Measurements from ENCODE around the gene TMEM131L. TPM values are rescaled to one million over a fixed set of nuclear protein-coding genes. Genes with fewer than 3 reads are reported as not detected.

The TMEM131L gene
- total RNA-seq, 2 donors from 2014 or later = 4.8 to 6.2 TPM

DNA sequence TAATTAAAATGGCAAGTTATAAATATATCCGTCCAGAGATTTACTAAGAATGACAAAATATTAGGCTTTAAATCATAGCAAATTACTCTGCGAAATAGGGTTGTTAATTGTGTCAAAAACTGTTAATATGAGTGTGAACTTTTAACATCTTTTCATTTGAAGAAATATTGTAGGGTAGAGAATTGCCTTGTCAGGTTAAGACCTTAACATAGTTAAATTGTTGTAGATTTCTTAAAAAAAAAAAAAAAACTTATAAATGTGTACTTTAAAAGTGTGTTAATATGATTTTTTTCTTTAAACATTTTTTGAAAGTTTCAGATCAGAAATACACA is 110.2 kb downstream of the TMEM131L start:
- no peak overlapping the region for H3K4me3 ChIP-seq
- intact Hi-C loops (cut with DNase I) = no loop called here
- TF ChIP-seq CTCF (IDR thresholded peaks at IDR 0.05) = peak; percentile 8

DNA sequence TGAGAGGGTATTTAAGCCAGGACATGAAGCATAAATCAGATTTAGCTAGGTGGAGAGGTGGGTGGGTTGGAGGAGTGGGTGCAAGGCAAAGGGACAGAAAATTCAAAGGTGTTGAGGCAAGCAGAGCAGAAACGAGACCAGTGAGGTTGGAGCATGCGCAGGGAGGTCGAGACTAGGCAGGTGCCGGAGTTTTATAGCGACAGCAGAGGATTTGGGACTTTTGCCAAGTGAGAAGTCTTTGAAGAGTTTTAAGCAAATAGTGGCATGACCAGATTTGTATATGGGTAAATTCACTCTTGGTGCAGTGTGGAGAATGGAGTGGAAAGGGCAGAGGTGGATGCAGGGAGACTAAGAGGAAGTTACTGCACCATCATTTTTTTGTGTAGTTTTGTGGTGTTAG is 110.9 kb downstream of the TMEM131L start:
- H3K36me3 ChIP-seq = no peaks in the 10 kb centered on the region
- H3K4me1 ChIP-seq = peaks cover 4% of the 10 kb centered on the region
- H3K27ac ChIP-seq = no peak overlapping the region
- intact Hi-C loops (cut with DNase I) = no loop called here
- no peaks in the 10 kb centered on the region for H3K9me3 ChIP-seq
- no peak for TF ChIP-seq CTCF (IDR thresholded peaks at IDR 0.05)
- H3K4me3 ChIP-seq = no peak overlapping the region
- no peak overlapping the region for H3K9ac ChIP-seq (ENCODE audit: low read depth in 2 of 2, low read length in 2 of 2)
- DNase-seq = peak; percentile 65
- no peaks in the 10 kb centered on the region for H3K27me3 ChIP-seq

More for the DNA sequence above, 110.2 kb downstream of the TMEM131L start:
- Histone ChIP-seq H3K4me1 (peaks cover 4% of the 10 kb centered on the region), H3K9me3 (no peaks in the 10 kb centered on the region), H3K9ac (ENCODE audit: low read depth in 2 of 2, low read length in 2 of 2) (no peak overlapping the region), H3K36me3 (no peaks in the 10 kb centered on the region), H3K27me3 (no peaks in the 10 kb centered on the region), H3K27ac (no peak overlapping the region)
- no peak for DNase-seq

GRCh38 chr4:153579410-153579809 is 113.2 kb downstream of the TMEM131L start:
- intact Hi-C loops (cut with DNase I) = no loop called here

GRCh38 chr4:153579872-153580271 is 113.7 kb downstream of the TMEM131L start:
- Histone ChIP-seq H3K27me3 (no peaks in the 10 kb centered on the region), H3K36me3 (no peaks in the 10 kb centered on the region), H3K4me1 (peaks cover 4% of the 10 kb centered on the region), H3K27ac (no peak overlapping the region), H3K9me3 (no peaks in the 10 kb centered on the region), H3K9ac (ENCODE audit: low read depth in 2 of 2, low read length in 2 of 2) (no peak overlapping the region), H3K4me3 (no peak overlapping the region)
- no peak for DNase-seq
- intact Hi-C loops (cut with DNase I) = no loop called here
- no peak for TF ChIP-seq CTCF (IDR thresholded peaks at IDR 0.05)

More at GRCh38 chr4:153579410-153579809, 113.2 kb downstream of the TMEM131L start:
- TF ChIP-seq CTCF (IDR thresholded peaks at IDR 0.05) = no peak
- DNase-seq = no peak
- H3K4me3 ChIP-seq = no peak overlapping the region
- H3K4me1 ChIP-seq = peaks cover 4% of the 10 kb centered on the region
- no peak overlapping the region for H3K27ac ChIP-seq
- no peaks in the 10 kb centered on the region for H3K27me3 ChIP-seq
- no peaks in the 10 kb centered on the region for H3K9me3 ChIP-seq
- no peaks in the 10 kb centered on the region for H3K36me3 ChIP-seq
- no peak overlapping the region for H3K9ac ChIP-seq (ENCODE audit: low read depth in 2 of 2, low read length in 2 of 2)

DNA sequence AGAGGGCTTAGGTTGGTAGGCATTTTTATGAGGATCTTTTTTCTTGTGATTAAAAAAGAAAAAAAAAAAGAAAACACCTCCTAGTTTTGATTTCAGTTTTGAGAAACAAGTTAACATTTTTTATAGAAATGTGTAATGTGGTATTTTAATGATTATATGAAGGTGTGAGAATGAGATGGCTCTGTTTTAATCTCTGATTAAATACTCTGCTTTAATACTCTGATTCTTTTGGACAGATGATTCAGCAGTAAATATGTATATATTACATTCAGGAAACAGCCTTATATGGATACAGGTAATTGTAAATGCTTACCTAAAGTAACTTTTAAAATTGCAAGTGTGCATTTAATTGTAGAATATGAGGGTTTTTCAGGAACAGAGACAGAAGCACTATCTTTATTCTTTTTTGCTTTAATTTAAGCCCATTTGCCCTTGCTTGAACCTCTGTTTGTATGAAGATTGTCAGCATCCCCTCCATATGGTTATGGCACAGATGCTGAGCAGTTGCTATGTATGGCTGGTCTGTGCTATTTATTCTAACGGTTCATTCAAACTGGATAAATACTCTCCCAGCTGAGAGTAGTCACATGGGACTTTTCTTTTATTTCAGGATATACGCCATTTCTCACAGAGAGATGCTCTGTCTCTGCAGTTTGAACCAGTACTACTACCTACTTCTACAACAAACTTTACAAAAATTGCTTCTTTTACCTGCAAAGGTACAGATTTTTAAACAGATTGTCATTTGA is 117.0 kb downstream of the TMEM131L start:
- no peak for TF ChIP-seq CTCF (IDR thresholded peaks at IDR 0.05)
- H3K9me3 ChIP-seq = no peaks in the 10 kb centered on the region
- intact Hi-C loops (cut with DNase I) = no loop called here
- H3K27me3 ChIP-seq = no peaks in the 10 kb centered on the region
- H3K36me3 ChIP-seq = no peaks in the 10 kb centered on the region
- H3K4me3 ChIP-seq = no peak overlapping the region
- DNase-seq = no peak
- no peak overlapping the region for H3K9ac ChIP-seq (ENCODE audit: low read depth in 2 of 2, low read length in 2 of 2)
- no peak overlapping the region for H3K27ac ChIP-seq
- no peaks in the 10 kb centered on the region for H3K4me1 ChIP-seq
